GM13976 (cell line): ENCODE measurements around the gene SPATA45.

Source experiments
- DNase-seq: peaks from one replicate; pipeline ENCODE4 v3.0.0; 2012; ENCODE audit warnings: low spot score
- CTCF ChIP-seq: IDR thresholded peaks from 2 replicates; pipeline ENCODE4 v1.5.1; 2012; ENCODE audit warnings: borderline replicate concordance, mild to moderate bottlenecking; ENCODE audit not compliant: insufficient read depth; ENCODE audit errors: extremely low read depth, missing control alignments, control extremely low read depth
- in situ Hi-C: fragments of 300-500 bp; cut with MboI; formaldehyde crosslinking; loops from one replicate; pipeline ENCODE4 v1.12.0; 2022; ENCODE audit warnings: low sequenced_read_pairs, mixed read lengths, inconsistent platforms; ENCODE audit not compliant: unreplicated experiment

SPATA45 gene

GRCh38 chr1:212794561-212795014 is 52.9 kb downstream of the SPATA45 start:
- in situ Hi-C loops, result no loop called here
- peak; percentile 77 for DNase-seq
- TF ChIP-seq CTCF, result no peak

GRCh38 chr1:212792396-212792908 is 55.0 kb downstream of the SPATA45 start:
- TF ChIP-seq CTCF, result no peak
- in situ Hi-C loops, result no loop called here
- DNase-seq, result no peak

- peak; percentile 85 for DNase-seq
- no peak for TF ChIP-seq CTCF
- in situ Hi-C loops, result no loop called here
These were observed 55.6 kb downstream of the SPATA45 start, which contains the start of the genes NSL1 and TATDN3 for GRCh38 chr1:212791676-212792395. NSL1 (minus strand) TSS chr1:212791777; CDS start chr1:212791763, 14 bp downstream. TATDN3 (plus strand) TSS chr1:212791894; CDS start chr1:212791922, 28 bp downstream.

GRCh38 chr1:212791261-212791675 is 56.2 kb downstream of the SPATA45 start:
- DNase-seq, result no peak
- in situ Hi-C loops, result no loop called here
- TF ChIP-seq CTCF, result no peak

GRCh38 chr1:212785871-212786270 is 61.6 kb downstream of the SPATA45 start:
- TF ChIP-seq CTCF, result no peak
- DNase-seq, result no peak
- in situ Hi-C loops, result loop anchor here (10.0 kb wide), 1 partner anchor 111 kb away; no protein-coding TSS in a partner anchor

GRCh38 chr1:212783976-212784375 is 63.5 kb downstream of the SPATA45 start:
- in situ Hi-C loops, result loop anchor here (10.0 kb wide), 1 partner anchor 109 kb away; no protein-coding TSS in a partner anchor
- no peak for TF ChIP-seq CTCF
- no peak for DNase-seq
